Stimulated activated CD8-positive, alpha-beta memory T cell treated with anti-CD3 and anti-CD28 coated beads, Interleukin-7, amount 100 ng/mL, for 48 hours (primary cell): ENCODE data around the gene C17orf50.
A peak's percentile ranks its signal among the peaks of the same experiment; 100 is the strongest.

Experiments
- DNase-seq, 2 donors: peaks; one replicate each; pipeline ENCODE4 v3.0.0-alpha.2; 2020; ENCODE audit warnings: low read depth in 1 of 2; ENCODE audit errors: extremely low read depth in 1 of 2

Gene C17orf50

DNA sequence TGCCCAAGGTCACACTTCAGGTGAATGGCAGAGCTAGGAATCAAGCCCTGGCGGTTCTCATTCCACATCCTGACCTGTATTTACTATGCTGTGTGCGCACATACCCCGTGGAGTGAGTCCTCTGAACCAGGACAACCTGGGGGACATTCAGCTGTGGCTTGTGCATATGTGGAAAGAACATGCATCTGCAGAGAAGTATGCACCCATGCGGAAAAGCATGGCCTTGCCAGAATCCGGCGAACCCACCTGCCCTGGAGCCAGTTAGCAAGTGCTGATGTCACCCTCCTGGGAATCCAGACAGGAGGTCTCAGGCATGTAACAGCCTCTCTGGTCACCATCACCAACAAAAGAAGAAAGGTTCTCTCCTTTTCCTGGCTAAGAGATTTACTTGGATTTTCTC lies 27.3 kb upstream of the C17orf50 start:
- no peak for DNase-seq

DNA sequence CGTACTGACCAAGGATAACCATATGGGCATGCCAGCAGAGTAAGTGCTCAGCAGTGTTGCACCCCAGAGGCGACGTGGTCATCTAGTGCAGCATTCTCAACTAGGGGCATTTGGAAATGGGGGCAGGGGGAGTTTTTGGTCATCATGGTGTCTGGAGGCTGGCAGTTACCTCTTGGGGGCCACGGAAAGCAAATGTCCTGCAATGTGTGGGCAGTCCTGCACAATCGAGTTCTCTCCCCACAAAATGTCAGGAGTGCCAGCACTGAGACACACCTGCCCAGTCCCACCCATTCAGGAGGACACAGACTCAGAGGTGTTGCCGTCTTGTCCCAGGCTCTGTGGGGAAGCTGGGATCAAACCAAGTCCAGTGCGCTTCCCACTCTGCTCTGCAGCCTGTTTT lies 26.3 kb upstream of the C17orf50 start:
- no peak for DNase-seq

DNA sequence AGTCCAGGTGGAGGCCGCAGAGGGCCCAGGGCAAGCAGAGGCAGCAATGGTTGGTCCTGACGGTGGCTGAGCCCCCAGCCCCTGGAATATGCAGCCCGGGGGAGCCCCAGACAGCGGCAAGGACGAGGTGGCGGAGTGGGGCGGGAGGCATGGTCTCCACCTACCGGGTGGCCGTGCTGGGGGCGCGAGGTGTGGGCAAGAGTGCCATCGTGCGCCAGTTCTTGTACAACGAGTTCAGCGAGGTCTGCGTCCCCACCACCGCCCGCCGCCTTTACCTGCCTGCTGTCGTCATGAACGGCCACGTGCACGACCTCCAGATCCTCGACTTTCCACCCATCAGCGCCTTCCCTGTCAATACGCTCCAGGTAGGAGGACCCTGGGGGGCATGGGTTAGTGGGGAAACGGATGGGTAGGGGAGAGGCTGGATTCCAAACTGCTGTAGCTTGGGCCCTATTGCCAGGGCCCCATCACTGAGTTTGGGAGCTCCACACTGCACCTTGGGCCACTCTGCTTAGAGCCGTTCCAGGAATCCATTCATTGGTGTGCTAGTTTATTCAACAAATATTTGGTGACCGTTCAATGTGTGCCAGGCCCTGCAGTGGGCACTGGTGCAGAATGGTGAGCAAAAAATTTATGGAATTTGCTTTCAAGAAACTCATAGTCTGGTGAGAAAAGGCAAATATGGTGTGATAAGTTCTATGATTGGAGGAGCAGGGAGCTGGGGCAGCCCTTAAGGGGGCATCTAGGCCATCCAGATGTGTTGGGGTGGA lies 25.5 kb upstream of the C17orf50 start:
- no peak for DNase-seq

DNA sequence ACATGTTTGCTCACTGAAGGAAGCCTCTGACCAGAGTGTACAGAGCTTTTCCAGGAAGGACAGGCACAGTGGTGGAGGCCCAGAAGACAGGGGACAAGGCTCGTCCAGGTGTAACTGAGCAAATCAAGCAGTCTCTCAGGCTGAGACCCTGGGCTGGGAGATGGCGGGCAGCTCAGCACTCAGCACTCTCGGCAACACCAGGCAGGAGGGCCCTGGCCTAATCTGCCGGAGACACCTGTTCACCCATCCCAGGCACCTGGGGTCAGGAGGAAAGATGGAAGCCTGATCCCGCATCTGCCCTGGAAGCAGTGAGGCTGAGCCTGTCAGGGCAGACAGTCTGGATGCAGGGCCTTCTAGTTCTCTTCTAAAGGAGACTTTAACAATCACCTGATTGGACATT lies 24.5 kb upstream of the C17orf50 start:
- DNase-seq = no peak

DNA sequence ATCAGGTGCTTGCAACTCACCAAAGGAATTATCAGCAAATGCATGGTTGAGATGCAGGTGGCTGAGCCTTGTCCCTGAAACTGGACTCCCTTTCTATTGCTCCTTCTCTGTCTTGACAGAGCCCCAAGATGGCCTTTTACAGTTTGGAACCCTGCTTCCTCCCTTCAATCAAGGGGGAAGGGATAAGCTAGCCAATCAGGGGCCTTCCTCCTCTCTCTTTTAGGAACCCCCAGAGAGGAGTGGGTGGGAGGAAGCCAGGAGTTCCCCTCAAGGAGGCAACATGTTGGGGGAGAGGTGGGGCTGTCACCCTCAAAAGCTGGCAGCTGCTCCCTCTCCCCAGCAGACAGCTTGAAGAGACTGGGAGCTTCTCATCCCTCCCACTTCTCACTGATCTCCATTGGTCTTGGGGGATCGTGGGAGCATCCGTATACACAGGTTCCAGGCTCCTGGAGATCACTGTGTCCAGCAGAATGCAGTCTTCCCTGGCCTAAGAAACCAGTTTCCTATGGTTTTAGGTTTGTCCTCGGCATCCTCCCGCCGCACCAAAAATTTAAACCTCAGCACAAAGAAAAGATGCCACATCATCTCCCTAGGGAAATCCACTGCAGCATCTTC lies 22.1 kb upstream of the C17orf50 start:
- DNase-seq = no peak

DNA sequence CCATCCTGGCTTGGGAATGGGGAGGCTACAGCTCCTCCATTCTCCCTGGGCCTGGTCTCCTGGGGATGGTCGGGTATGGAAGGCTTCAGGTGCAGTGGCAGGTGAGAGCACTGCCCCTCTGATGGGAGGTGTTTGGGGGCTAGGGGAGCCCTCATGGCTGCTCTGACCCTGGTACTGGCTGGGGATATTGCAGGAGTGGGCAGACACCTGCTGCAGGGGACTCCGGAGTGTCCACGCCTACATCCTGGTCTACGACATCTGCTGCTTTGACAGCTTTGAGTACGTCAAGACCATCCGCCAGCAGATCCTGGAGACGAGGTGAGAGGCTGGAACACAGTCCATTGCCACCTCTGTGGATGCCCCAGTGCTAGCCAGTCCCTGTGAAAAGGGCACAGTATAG lies 20.5 kb upstream of the C17orf50 start:
- no peak for DNase-seq

DNA sequence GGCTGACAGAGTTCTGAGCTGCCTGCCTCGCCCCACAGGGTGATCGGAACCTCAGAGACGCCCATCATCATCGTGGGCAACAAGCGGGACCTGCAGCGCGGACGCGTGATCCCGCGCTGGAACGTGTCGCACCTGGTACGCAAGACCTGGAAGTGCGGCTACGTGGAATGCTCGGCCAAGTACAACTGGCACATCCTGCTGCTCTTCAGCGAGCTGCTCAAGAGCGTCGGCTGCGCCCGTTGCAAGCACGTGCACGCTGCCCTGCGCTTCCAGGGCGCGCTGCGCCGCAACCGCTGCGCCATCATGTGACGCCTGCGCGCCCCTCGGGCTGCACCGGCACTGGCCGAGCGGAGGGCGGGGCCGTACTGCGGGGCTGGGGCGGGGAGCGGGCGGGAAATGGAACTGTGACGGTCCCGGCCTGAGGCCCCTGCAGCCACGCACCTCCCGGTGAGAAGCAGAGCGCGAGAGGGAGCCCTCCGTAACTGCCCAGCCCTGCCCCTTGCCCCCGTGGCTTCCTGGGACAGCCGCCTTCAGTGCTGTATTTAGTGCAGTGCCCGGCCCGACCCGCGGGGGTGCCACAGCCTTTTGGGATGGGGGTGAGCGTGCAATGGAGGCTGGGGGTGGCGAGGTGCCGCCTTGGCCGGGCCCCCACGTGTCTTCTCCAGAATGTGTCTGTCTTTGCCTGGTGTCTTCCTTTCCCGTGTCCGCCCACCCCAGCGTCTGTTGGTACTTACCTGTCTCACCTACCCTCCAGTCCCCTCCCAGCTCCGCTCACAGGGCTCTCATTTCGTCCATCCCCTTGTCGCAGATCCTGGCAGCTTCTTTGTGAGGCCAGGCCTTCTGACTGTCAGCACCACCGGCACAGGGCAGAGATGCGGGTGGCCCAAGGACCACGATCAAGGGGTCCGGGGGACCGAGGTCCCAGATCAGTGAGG lies 19.4 kb upstream of the C17orf50 start:
- DNase-seq = no peak

DNA sequence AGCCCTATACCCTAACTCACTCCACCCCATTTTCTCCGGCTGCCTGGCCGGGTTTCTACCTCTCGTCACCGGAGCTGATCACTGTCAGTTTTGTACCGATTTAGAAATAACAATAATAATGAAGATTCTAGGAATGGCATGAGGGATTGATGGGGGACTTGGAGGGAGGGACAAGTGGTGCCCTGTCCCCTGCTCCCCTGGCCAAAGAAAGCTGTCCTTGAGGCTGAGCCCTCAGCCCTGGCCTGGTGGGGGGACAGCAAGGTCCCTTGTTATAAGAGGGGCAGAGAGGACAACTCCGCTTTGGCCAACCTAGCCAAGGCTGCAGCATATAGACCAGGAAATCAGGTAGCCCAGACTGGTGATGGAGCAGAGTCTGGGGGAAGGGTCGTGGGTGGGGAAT lies 18.2 kb upstream of the C17orf50 start:
- no peak for DNase-seq

DNA sequence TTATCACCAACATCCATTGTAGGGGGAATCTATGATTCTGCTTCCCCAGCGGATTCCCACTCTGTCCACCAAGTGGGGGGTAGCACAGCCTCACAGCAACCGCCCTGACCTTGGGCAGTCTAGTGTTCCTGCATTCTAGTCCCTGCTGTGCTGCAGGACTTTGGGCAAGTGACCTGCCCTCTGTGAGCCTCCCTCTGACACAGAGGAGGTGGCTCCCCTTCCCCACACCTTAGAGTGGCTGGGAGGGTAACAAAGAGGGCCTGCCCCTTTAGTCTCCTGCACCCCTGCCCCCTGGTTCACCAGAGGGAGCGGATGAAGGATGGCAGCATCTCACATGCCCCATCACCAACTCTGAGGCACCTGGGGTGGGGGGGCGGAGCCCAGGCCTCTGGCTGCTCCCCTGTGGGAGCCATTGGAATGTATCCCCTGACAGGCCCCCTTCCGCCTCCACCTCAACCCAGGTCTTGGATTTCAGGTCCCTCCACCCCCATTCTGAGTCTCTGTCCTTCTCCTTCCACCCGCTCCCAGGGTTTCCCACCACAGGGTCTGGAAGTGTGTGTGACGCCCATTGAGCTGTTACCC lies 17.7 kb upstream of the C17orf50 start:
- no peak for DNase-seq

DNA sequence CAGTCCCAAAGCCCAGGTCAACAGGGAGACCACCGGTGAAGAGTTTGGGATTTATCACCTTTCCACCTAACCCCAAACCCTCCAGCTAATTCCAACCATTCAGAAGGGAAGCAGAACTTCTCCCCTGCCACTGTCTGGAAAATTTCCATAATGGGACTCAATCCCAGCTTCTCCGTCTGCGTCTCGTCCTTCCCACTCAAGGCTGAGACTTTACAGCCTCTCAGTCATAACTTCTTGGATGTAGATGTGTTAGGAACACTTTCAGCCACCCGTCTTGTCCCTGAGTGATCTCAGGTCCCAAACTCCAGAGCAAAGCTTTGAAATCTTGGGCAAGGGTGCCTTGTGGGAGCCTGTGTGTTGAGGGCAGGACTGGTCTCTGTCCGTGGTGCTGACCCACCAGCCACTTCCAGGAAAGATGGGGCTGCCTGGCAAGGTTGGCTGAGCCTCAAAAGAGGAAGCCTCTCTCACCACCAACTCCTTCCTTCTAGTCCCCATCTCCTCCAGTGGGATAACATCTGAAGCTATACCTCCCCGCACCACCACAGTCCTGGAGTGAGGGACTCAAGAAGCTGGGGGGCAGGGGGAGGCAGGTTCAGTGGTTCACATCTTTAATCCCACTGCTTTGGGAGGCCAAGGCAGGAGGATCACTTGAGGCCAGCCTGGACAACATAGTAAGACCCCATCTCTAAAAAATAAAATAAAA lies 16.9 kb upstream of the C17orf50 start:
- no peak for DNase-seq

DNA sequence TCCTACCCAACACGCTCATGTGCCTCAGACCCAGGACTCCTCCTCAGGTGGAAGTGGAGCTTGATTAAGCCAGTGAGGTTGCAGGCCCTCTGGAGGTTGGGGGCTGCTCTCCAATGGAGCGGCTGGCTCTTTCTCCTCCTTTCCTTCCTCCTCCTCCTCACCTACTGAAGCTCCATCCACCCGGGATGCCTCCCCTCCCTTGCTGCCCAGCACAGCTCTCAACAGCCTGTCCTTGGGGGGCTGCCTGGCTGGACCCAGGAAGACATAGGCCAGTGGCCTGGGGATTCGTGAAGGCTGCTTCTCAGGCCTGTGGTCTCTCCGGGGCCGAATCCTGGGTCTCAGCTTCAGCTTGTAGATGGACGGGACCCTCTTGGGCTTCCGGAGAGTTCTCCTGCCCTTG lies 15.9 kb upstream of the C17orf50 start:
- no peak for DNase-seq

DNA sequence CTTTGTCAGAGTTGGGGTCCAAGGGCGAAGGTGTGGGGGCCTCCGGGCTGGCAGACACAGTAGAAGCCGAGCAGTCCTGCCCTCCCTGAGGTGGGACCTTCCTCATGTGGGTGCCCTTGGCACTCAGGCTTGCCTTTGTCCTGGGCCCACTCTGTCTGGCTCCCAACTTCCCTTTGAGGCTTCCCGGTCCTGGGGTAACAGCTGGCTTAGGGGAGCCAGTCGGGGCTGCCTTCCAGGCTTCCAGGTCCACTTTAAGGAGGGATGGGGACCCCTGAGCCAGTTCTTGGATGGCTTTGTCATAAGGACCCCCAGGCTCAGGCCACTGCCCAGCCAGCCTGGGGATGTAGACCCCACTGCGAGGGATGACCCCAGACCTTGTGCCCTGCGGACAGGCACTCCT lies 15.4 kb upstream of the C17orf50 start:
- no peak for DNase-seq

DNA sequence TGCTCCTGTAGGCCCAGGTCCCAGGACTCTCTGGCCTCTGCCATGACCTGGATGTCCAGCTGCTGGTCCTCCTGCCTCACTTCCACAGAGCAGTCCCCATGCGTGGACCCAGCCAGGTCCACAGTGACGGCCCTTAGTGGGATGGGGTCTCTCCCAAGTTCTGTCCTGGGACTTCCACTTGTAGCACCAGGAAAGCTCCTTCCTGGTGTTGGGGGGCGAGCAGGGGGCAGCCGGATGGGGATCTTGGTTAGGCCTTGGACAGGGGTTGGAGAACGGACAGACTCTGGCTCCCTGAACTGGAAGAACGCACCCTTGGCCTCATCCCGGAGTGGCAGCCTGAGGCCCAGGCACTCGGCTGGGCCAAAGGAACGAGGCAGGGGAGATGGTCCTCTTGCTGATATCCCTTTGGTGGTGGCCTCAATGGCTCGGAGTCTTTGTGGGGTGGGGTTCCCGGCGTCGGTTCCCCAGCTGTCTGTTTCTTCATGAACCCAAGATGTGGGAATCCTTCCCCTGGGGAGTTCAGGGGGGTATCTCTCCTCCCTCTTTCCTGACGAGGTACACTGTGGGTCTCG lies 14.9 kb upstream of the C17orf50 start:
- no peak for DNase-seq

DNA sequence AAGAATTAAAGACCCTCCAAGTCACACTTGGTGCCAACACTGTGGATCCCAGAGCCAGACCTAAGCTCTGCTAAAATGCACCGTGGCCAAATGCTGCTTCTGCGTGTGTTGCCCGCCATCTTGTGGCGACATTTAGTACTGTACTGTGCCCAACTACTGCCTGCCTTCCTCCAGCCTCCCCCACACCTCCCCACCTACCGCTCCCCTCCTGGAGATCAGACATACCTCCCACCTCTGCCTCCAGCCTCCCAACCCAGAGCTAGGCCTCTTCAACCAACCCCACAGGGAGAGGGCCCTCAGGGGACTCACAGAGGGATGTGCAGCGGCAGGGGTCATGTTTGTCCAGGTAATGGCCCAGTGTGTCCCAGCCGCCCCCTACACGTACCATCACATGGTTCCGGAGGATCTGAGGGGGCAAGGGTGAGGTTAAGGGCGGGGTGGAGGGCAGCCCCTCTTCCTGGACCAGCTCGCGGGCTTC lies 13.1 kb upstream of the C17orf50 start:
- peak; percentile 39 to 60 for DNase-seq

DNA sequence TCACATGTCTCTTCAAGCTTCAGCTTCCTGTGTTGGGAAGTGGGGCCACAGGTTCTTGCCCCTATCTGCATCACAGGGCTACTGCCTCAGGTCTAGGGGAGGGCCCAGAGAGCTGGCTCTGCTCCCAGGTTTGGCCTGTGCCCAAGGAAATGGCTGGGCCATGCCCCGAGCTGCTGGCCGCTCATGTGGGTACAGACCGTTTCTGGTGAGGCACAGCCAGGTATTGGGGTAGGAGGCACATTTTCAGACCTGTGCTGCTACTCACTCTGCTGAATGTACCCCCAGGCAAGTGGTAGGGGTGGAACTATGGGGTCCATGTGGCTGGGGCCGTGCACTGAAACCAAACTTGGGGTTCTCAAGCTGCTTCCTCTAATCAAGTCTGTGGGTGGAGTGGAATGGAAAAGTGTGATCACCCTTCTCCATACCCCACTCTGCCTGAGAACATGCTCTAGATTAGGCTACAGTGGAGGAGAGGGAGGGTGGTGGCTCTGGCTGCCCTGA lies 12.3 kb upstream of the C17orf50 start:
- DNase-seq = no peak

DNA sequence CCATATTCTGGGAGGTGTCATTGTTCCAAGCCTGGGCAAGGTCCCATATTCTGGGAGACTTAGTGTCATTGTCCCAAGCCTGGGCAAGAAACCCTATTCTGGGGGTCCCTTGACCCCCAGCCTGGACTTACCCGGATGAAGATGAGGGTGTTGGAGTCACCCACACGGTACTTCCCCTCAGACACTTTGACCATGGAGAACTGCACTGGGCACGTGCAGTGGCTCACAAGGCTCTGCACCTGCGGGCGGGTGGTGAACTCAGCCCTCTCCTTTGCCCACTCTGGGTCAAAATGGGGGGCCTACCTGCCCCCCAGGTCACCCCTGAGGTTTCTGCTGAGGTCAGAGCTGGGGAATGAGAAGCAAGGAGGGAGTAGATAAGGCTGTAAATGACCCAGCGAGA lies 11.7 kb upstream of the C17orf50 start:
- no peak for DNase-seq

DNA sequence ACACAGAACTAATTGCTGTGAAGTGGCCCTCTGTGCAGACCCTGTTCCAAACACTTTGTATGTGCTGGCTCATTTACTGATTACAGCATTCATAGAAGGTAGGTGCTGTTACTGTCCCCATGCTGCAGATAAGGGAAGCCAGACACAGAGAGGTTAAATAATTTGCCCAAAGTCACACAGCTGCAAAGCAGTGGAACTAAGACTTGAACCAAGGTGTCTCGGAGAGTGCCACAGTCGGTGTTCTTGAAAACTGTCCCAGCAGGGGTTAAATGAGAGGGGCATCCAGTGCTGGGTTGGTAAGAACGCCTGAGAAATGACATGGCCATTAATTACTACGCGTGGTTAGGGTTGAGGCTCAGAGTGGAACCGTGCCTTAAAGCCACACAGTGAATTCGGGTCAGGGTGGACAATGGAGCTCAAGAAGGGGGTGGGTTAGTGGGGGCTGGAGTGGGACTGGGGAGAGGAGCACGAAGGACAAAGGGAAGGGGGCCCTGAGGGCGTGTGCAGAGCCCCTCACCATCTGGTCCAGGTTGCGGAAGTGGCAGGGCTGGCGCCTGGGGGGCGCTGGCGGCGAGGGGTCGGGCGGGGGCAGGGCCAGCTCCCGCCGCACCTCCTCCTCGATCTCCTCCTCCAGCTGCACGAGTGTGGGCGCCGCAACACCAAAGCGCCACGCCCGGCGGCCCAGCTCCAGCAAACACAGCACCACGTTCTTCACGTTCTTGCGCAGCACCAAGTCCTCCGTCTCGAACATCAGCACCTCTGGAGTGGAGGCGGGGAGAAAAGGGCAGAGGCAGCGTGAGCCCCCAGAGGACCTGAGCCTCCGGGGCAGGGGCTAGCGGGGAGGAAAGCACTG lies 10.9 kb upstream of the C17orf50 start:
- DNase-seq = no peak

DNA sequence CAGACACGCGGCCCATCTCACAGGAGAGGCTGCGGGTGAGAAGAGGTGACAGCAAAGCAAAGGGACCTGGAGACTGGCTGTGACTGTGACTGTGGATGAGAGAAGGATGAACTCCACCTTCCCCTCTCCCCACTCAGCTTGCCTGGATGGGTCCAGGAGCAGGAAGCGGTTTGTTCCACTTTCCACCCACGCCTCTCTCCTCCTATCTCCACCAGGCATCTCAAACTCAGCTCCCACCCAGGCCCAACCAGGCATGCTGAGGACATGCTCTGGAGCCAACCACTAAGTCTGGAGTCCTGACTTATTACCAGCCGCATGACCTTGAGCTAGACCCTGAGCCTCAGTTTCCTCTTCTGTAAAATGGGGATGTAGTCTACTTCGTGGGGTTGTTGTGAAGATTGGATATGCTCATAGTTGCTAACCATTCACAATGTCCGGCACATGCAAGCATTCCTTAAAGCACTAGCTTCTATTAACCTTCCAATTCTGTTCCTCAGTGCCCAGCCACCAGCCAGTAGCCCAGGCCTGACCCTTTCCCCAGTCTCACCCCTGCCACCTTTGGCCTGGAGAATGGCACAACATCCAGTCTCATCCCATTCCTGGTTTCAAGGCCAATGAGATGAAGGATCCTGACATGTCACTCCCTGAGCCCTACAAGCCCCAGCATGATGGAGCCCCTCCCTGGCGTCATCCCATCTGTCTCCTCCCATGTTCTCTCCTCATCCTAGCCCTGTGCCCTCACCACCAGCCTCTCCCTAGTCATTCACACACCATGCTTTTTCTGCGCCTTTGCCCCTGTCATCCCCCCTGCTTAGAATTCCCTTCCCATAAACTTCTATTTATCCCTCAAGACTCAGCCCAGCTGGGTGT lies 9.9 kb upstream of the C17orf50 start:
- no peak for DNase-seq
